HEK293 (cell line): Measurements from ENCODE around the gene DGKH.

Experiments used
- CTCF ChIA-PET: fragments of 350-600 bp; formaldehyde crosslinking; extraction: SDS; loops from one replicate; lab custom pipeline; 2021; ENCODE audit warnings: antibody characterized with exemption; lab: Yijun Ruan, JAX
- POLR2A ChIA-PET: fragments of 300-600 bp; formaldehyde crosslinking; extraction: SDS; loops from one replicate; lab custom pipeline; 2020; ENCODE audit warnings: antibody characterized with exemption, inconsistent platforms; lab: Yijun Ruan, JAX
- H3K27ac ChIP-seq: fragments of 200-500 bp; sonication (Bioruptor generic); 2 replicates; pipeline ENCODE4 v1.5.1; 2014; ENCODE audit warnings: low read depth, low read length, control low read depth, inconsistent platforms; ENCODE audit errors: extremely low read depth
- H3K36me3 ChIP-seq, 2 experiments: fragments of 200-500 bp in 1 of 2; sonication (Bioruptor generic) in 1 of 2; 1 replicate in 1 of 2; 2 replicates in 1 of 2; pipeline ENCODE4 v1.5.1; 2014 to 2017; ENCODE audit warnings: inconsistent platforms in 2 of 2, low read length in 2 of 2; ENCODE audit not compliant: control insufficient read depth in 2 of 2, insufficient read depth in 1 of 2
- H3K4me1 ChIP-seq: fragments of 200-500 bp; sonication (Bioruptor generic); 2 replicates; pipeline ENCODE4 v1.5.1; 2014; ENCODE audit warnings: mild to moderate bottlenecking, low read length, inconsistent platforms; ENCODE audit not compliant: control insufficient read depth, insufficient read depth
- H3K4me3 ChIP-seq: 2 replicates; pipeline ENCODE4 v1.5.1; 2011; ENCODE audit warnings: low read depth, mild to moderate bottlenecking, control low read depth, low read length, moderate library complexity
- H3K9me3 ChIP-seq: fragments of 200-500 bp; sonication (Bioruptor generic); 2 replicates; pipeline ENCODE4 v1.5.1; 2014; ENCODE audit warnings: low read depth, low read length, inconsistent platforms; ENCODE audit not compliant: control insufficient read depth, insufficient read depth
- GLIS1 ChIP-seq: fragments of 450-650 bp; formaldehyde crosslinking; IDR thresholded peaks from 2 replicates; pipeline ENCODE4 v1.5.1; 2016; ENCODE audit warnings: missing biosample characterization, missing genetic modification characterization
- IKZF3 ChIP-seq: fragments of 450-650 bp; IDR thresholded peaks from 2 replicates; pipeline ENCODE4 v1.5.0; 2018; ENCODE audit warnings: missing biosample characterization, mild to moderate bottlenecking, missing genetic modification characterization, moderate library complexity
- INSM2 ChIP-seq: fragments of 450-650 bp; formaldehyde crosslinking; IDR thresholded peaks from 2 replicates; pipeline ENCODE4 v1.5.1; 2016; ENCODE audit warnings: missing biosample characterization, missing genetic modification characterization
- KLF7 ChIP-seq: fragments of 450-650 bp; formaldehyde crosslinking; IDR thresholded peaks from 2 replicates; pipeline ENCODE4 v1.5.1; 2016; ENCODE audit warnings: missing biosample characterization, missing genetic modification characterization, borderline replicate concordance
- MYNN ChIP-seq: fragments of 450-650 bp; formaldehyde crosslinking; IDR thresholded peaks from 2 replicates; pipeline ENCODE4 v1.5.1; 2016; ENCODE audit warnings: missing biosample characterization, missing genetic modification characterization, borderline replicate concordance
- PATZ1 ChIP-seq: fragments of 450-650 bp; formaldehyde crosslinking; IDR thresholded peaks from 2 replicates; pipeline ENCODE4 v1.5.1; 2016; ENCODE audit warnings: missing biosample characterization, missing genetic modification characterization
- PRDM1 ChIP-seq: fragments of 450-650 bp; formaldehyde crosslinking; IDR thresholded peaks from 2 replicates; pipeline ENCODE4; 2016; ENCODE audit warnings: missing biosample characterization, missing genetic modification characterization
- SCRT2 ChIP-seq: fragments of 450-650 bp; formaldehyde crosslinking; IDR thresholded peaks from 2 replicates; pipeline ENCODE4 v1.5.1; 2016; ENCODE audit warnings: missing biosample characterization, missing genetic modification characterization
- SP7 ChIP-seq: fragments of 450-650 bp; formaldehyde crosslinking; IDR thresholded peaks from 2 replicates; pipeline ENCODE4 v1.5.1; 2016; ENCODE audit warnings: missing biosample characterization, missing genetic modification characterization
- ZBTB17 ChIP-seq: fragments of 450-650 bp; formaldehyde crosslinking; IDR thresholded peaks from 2 replicates; pipeline ENCODE4 v1.5.1; 2016; ENCODE audit warnings: missing biosample characterization, missing genetic modification characterization
- ZBTB20 ChIP-seq: fragments of 450-650 bp; formaldehyde crosslinking; IDR thresholded peaks from 2 replicates; pipeline ENCODE4 v1.5.1; 2016; ENCODE audit warnings: missing biosample characterization, missing genetic modification characterization
- ZBTB21 ChIP-seq: fragments of 450-650 bp; formaldehyde crosslinking; IDR thresholded peaks from 2 replicates; pipeline ENCODE4 v1.5.1; 2017; ENCODE audit warnings: missing biosample characterization, missing genetic modification characterization
- ZBTB26 ChIP-seq: fragments of 450-650 bp; formaldehyde crosslinking; optimal IDR thresholded peaks from 2 replicates; pipeline ENCODE3; 2016; ENCODE audit warnings: missing biosample characterization, mild to moderate bottlenecking, missing genetic modification characterization
- ZBTB6 ChIP-seq: fragments of 450-650 bp; formaldehyde crosslinking; IDR thresholded peaks from 2 replicates; pipeline ENCODE4 v1.5.1; 2017; ENCODE audit warnings: missing biosample characterization, missing genetic modification characterization
- ZBTB7A ChIP-seq: fragments of 450-650 bp; formaldehyde crosslinking; IDR thresholded peaks from 2 replicates; pipeline ENCODE4 v1.5.1; 2016; ENCODE audit warnings: low read depth, missing biosample characterization, missing genetic modification characterization
- ZFHX2 ChIP-seq: fragments of 450-650 bp; formaldehyde crosslinking; conservative IDR thresholded peaks from 2 replicates; pipeline ENCODE4 v1.5.1; 2016; ENCODE audit warnings: missing biosample characterization, missing genetic modification characterization
- ZFP3 ChIP-seq: fragments of 450-650 bp; formaldehyde crosslinking; IDR thresholded peaks from 2 replicates; pipeline ENCODE4 v1.5.1; 2016; ENCODE audit warnings: low read depth, missing biosample characterization, missing genetic modification characterization
- ZFP37 ChIP-seq: fragments of 450-650 bp; formaldehyde crosslinking; IDR thresholded peaks from 2 replicates; pipeline ENCODE4 v1.5.1; 2016; ENCODE audit warnings: missing biosample characterization, missing genetic modification characterization
- ZFP69B ChIP-seq: fragments of 450-650 bp; formaldehyde crosslinking; IDR thresholded peaks from 2 replicates; pipeline ENCODE4 v1.5.1; 2016; ENCODE audit warnings: missing biosample characterization, missing genetic modification characterization
- ZIC2 ChIP-seq: fragments of 450-650 bp; formaldehyde crosslinking; IDR thresholded peaks from 2 replicates; pipeline ENCODE4 v1.5.1; 2016; ENCODE audit warnings: missing biosample characterization, missing genetic modification characterization
- ZNF10 ChIP-seq: fragments of 450-650 bp; formaldehyde crosslinking; IDR thresholded peaks from 2 replicates; pipeline ENCODE4 v1.5.1; 2017; ENCODE audit warnings: missing biosample characterization, missing genetic modification characterization
- ZNF174 ChIP-seq: fragments of 450-650 bp; formaldehyde crosslinking; IDR thresholded peaks from 2 replicates; pipeline ENCODE4 v1.5.0; 2017; ENCODE audit warnings: missing biosample characterization, mild to moderate bottlenecking, missing genetic modification characterization
- ZNF202 ChIP-seq: fragments of 450-650 bp; formaldehyde crosslinking; IDR thresholded peaks from 2 replicates; pipeline ENCODE4 v1.5.1; 2016; ENCODE audit warnings: missing biosample characterization, missing genetic modification characterization, borderline replicate concordance
- ZNF24 ChIP-seq: fragments of 450-650 bp; formaldehyde crosslinking; IDR thresholded peaks from 2 replicates; pipeline ENCODE4 v1.5.1; 2016; ENCODE audit warnings: missing biosample characterization, missing genetic modification characterization
- ZNF248 ChIP-seq: fragments of 450-650 bp; formaldehyde crosslinking; IDR thresholded peaks from 2 replicates; pipeline ENCODE4 v1.5.1; 2017; ENCODE audit warnings: missing biosample characterization, missing genetic modification characterization
- ZNF335 ChIP-seq: fragments of 450-650 bp; formaldehyde crosslinking; conservative IDR thresholded peaks from 2 replicates; pipeline ENCODE4 v1.5.1; 2016; ENCODE audit warnings: missing biosample characterization, missing genetic modification characterization
- ZNF48 ChIP-seq: fragments of 450-650 bp; formaldehyde crosslinking; IDR thresholded peaks from 2 replicates; pipeline ENCODE4 v1.5.1; 2016; ENCODE audit warnings: missing biosample characterization, missing genetic modification characterization
- ZNF510 ChIP-seq: fragments of 450-650 bp; formaldehyde crosslinking; IDR thresholded peaks from 2 replicates; pipeline ENCODE4 v1.5.1; 2018; ENCODE audit warnings: mild to moderate bottlenecking, missing genetic modification characterization, missing biosample characterization; ENCODE audit not compliant: insufficient replicate concordance
- ZNF585B ChIP-seq: fragments of 450-650 bp; formaldehyde crosslinking; IDR thresholded peaks from 2 replicates; pipeline ENCODE4 v1.5.1; 2016; ENCODE audit warnings: missing biosample characterization, missing genetic modification characterization
- ZNF626 ChIP-seq: fragments of 450-650 bp; sonication (Bioruptor Pico); formaldehyde crosslinking; IDR thresholded peaks from 2 replicates; pipeline ENCODE4 v1.5.1; 2018; ENCODE audit warnings: missing biosample characterization, missing genetic modification characterization, inconsistent platforms
- ZNF707 ChIP-seq: fragments of 450-650 bp; formaldehyde crosslinking; IDR thresholded peaks from 2 replicates; pipeline ENCODE4 v1.5.1; 2016; ENCODE audit warnings: missing biosample characterization, missing genetic modification characterization
- ZNF843 ChIP-seq: fragments of 450-650 bp; formaldehyde crosslinking; IDR thresholded peaks from 2 replicates; pipeline ENCODE4 v1.5.1; 2016; ENCODE audit warnings: missing biosample characterization, missing genetic modification characterization
- ZSCAN30 ChIP-seq: fragments of 450-650 bp; IDR thresholded peaks from 2 replicates; pipeline ENCODE4 v1.5.1; 2018; ENCODE audit warnings: missing biosample characterization, mild to moderate bottlenecking, missing genetic modification characterization, moderate library complexity
- ZXDB ChIP-seq: fragments of 450-650 bp; formaldehyde crosslinking; IDR thresholded peaks from 2 replicates; pipeline ENCODE4 v1.5.1; 2016; ENCODE audit warnings: missing biosample characterization, missing genetic modification characterization

Gene DGKH

GRCh38 chr13:42041011-42041683 is 7.3 kb upstream of the DGKH start:
- Histone ChIP-seq H3K4me1 (peaks cover 5% of the 10 kb centered on the region), H3K27ac (peak overlapping the region; percentile 82; the same call in 1 of the 2 replicates), H3K9me3 (no peaks in the 10 kb centered on the region), H3K36me3 (no peaks in the 10 kb centered on the region), H3K4me3 (peak overlapping the region; percentile 77)
- ChIA-PET POLR2A (no interaction called here), CTCF (interaction anchor here (0.7 to 1.1 kb wide), 3 partner anchors 69 to 122 kb away, joined by 3 to 4 read pairs (median 3); no protein-coding TSS in a partner anchor)
- no peak for TF ChIP-seq ZBTB6 (tag by site-specific recombination)
- no peak for TF ChIP-seq ZNF510
- TF ChIP-seq ZIC2 = peak; percentile 66; the same call in 1 of the 2 replicates
- no peak for TF ChIP-seq MYNN
- TF ChIP-seq ZNF202 = no peak
- no peak for TF ChIP-seq ZNF24
- TF ChIP-seq ZSCAN30 (tag by site-specific recombination) = peak; percentile 20; the same call in 1 of the 2 replicates
- TF ChIP-seq SP7 = peak; percentile 20
- no peak for TF ChIP-seq GLIS1 (tag by site-specific recombination)
- TF ChIP-seq IKZF3 (tag by site-specific recombination) = peak; percentile 31; the same call in 1 of the 2 replicates
- peak; percentile 80 for TF ChIP-seq ZBTB17 (tag by site-specific recombination)
- no peak for TF ChIP-seq ZNF10
- TF ChIP-seq ZNF585B = no peak
- 0 out of 2 replicates have a peak, but pooled peaks have one; percentile 33 for TF ChIP-seq ZBTB7A (tag by site-specific recombination)
- peak; percentile 43; the same call in 1 of the 2 replicates for TF ChIP-seq INSM2 (tag by site-specific recombination)
- TF ChIP-seq ZXDB = 0 out of 2 replicates have a peak, but pooled peaks have one; percentile 4
- 0 out of 2 replicates have a peak, but pooled peaks have one; percentile 37 for TF ChIP-seq ZFP37 (tag by site-specific recombination)
- 0 out of 2 replicates have a peak, but pooled peaks have one; percentile 24 for TF ChIP-seq ZFHX2 (tag by site-specific recombination)
- TF ChIP-seq ZBTB21 = no peak
- no peak for TF ChIP-seq SCRT2 (tag by site-specific recombination)
- TF ChIP-seq ZFP69B (tag by site-specific recombination) = no peak
- TF ChIP-seq ZNF843 (tag by site-specific recombination) = no peak
- peak; percentile 94 for TF ChIP-seq ZNF335
- peak; percentile 90 for TF ChIP-seq ZBTB20 (tag by site-specific recombination)
- peak; percentile 98 for TF ChIP-seq ZBTB26 (tag by site-specific recombination)
- TF ChIP-seq PRDM1 (tag by site-specific recombination) = peak; percentile 91
- TF ChIP-seq ZFP3 (tag by site-specific recombination) = no peak
- TF ChIP-seq KLF7 = no peak
- TF ChIP-seq PATZ1 (tag by site-specific recombination) = peak; percentile 65
- TF ChIP-seq ZNF707 = no peak
- TF ChIP-seq ZNF48 (tag by site-specific recombination) = no peak
- TF ChIP-seq ZNF174 (tag by site-specific recombination) = no peak
- TF ChIP-seq ZNF626 = no peak
- TF ChIP-seq ZNF248 (tag by site-specific recombination) = no peak
